HG02981 (cell line): Measurements from ENCODE around the gene HOMER3.

Experiments used
- ATAC-seq: cut with Tn5 transposase; IDR thresholded peaks from one replicate; pipeline ENCODE4 v1.9.1; 2021; ENCODE audit warnings: mild to moderate bottlenecking, moderate library complexity; ENCODE audit not compliant: unreplicated experiment

Gene HOMER3

GRCh38 chr19:18883526-18884304 lies 57.3 kb downstream of the HOMER3 start:
- ATAC-seq, result no peak

GRCh38 chr19:18881491-18881890 lies 59.5 kb downstream of the HOMER3 start:
- no peak for ATAC-seq

GRCh38 chr19:18879579-18880373 lies 61.2 kb downstream of the HOMER3 start:
- ATAC-seq, result no peak
